PC-9 (cell line): ENCODE data around the gene KCNMB3.

Experiments used
- CTCF ChIP-seq: fragments of 200-600 bp; sonication (generic); conservative IDR thresholded peaks from 2 replicates; pipeline ENCODE4 v1.6.1; 2017; ENCODE audit warnings: mixed run types, antibody characterized with exemption, mild to moderate bottlenecking, moderate library complexity
- EZH2 ChIP-seq: fragments of 200-600 bp; sonication (generic); IDR thresholded peaks from 2 replicates; pipeline ENCODE4 v1.8.0; 2017; ENCODE audit warnings: antibody characterized with exemption, low read depth

- TF ChIP-seq CTCF (no peak), EZH2 (no peak)
These were observed 47.2 kb upstream of the KCNMB3 start for GRCh38 chr3:179297971-179298725.
